ENCODE measurements around the gene IFT52.
"Not testable (repeated sequence)": the region's sequence is repeated elsewhere in the genome, so short reads cannot be mapped to it uniquely, and the experiment has no call there.

The IFT52 gene

DNA sequence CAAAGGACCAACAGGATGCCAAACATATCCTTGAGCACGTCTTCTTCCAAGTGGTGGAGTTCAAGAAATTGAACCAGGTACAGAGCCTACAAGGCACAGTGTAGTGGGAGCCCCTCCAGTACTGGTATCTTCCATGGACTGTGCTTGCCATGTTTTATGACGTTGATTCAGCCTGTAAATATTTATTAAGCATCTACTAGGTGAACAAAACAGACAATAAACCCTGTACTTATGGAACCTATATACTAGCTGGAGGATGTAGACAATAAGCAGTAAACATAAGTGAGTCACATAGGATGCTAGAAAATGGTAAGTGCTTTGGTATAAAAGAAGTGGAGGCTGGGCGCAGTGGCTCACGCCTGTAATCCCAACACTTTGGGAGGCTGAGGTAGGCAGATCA is 51.8 kb downstream of the IFT52 start:
- no peak for DNase-seq (ENCODE audit: low read depth)
- H3K4me3 ChIP-seq (ENCODE audit: low read depth, low read length): no peak overlapping the region
- no peak for TF ChIP-seq CTCF (IDR thresholded peaks at IDR 0.05; ENCODE audit: control insufficient read depth, extremely low read depth, insufficient read depth)

GRCh38 chr20:43650997-43651525 is 60.3 kb downstream of the IFT52 start:
- no peak for DNase-seq (ENCODE audit: low read depth)
- H3K4me3 ChIP-seq (ENCODE audit: low read depth, low read length): no peak overlapping the region
- no peak for TF ChIP-seq CTCF (IDR thresholded peaks at IDR 0.05; ENCODE audit: control insufficient read depth, extremely low read depth, insufficient read depth)

DNA sequence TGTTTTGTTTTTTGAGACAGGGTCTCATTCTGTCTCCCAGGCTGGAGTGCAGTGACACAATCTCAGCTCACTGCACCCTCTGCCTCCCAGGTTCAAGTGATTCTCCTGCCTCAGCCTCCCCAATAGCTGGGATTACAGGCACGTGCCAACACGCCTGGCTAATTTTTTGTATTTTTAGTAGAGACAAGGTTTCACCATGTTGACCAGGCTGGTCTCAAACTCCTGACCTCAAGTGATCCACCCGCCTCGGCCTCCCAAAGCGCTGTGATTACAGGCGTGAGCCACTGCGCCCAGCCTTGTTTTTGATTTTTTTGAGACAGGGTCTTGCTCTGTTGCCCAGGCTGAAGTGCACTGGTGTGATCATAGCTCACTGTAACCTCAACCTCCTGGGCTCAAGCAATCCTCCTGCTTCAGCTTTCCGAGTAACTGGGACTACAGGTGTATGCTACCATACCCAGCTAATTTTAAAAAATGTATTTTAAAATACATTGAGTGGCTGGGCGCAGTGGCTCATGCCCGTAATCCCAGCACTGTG is 61.0 kb downstream of the IFT52 start:
- DNase-seq (ENCODE audit: low read depth); H3K4me3 ChIP-seq (ENCODE audit: low read depth, low read length): not testable (repeated sequence)

GRCh38 chr20:43653966-43654365 is 63.2 kb downstream of the IFT52 start:
- H3K4me3 ChIP-seq (ENCODE audit: low read depth, low read length): no peak overlapping the region
- no peak for TF ChIP-seq CTCF (IDR thresholded peaks at IDR 0.05; ENCODE audit: control insufficient read depth, extremely low read depth, insufficient read depth)
- no peak for DNase-seq (ENCODE audit: low read depth)

DNA sequence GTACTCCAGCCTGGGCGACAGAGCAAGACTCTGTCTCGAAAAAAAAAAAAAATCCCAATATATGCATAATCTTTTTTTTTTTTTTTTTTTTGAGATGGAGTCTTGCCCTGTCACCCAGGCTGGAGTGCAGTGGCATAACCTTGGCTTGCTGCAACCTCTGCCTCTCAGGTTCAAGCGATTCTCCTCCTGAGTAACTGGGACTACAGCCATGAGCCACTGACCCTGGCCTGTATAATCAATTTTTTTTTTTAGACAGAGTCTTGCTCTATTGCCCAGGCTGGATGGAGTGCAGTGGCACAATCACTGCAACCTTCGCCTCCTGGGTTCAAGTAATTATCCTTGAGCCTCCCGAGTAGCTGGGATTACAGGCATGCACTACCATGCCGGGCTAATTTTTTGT is 64.4 kb downstream of the IFT52 start:
- DNase-seq (ENCODE audit: low read depth); H3K4me3 ChIP-seq (ENCODE audit: low read depth, low read length): not testable (repeated sequence)

GRCh38 chr20:43655937-43656336 is 65.2 kb downstream of the IFT52 start:
- no peak for TF ChIP-seq CTCF (IDR thresholded peaks at IDR 0.05; ENCODE audit: control insufficient read depth, extremely low read depth, insufficient read depth)
- DNase-seq (ENCODE audit: low read depth): no peak
- peak overlapping the region; percentile 97 for H3K4me3 ChIP-seq (ENCODE audit: low read depth, low read length)

GRCh38 chr20:43658069-43658722 is 67.5 kb downstream of the IFT52 start:
- H3K4me3 ChIP-seq (ENCODE audit: low read depth, low read length): peak overlapping the region; percentile 97
- no peak for TF ChIP-seq CTCF (IDR thresholded peaks at IDR 0.05; ENCODE audit: control insufficient read depth, extremely low read depth, insufficient read depth)
- DNase-seq (ENCODE audit: low read depth): no peak

Measured in LNCaP clone FGC (cell line).